Stomach (tissue), 4 donors: ENCODE measurements around the gene CTBP1.

ENCODE experiments used
- POLR2A ChIP-seq, 4 donors: fragments of 450-650 bp; IDR thresholded peaks; one replicate each; pipeline ENCODE4 v1.6.1; 2016; ENCODE audit warnings: antibody characterized with exemption in 4 of 4, control low read depth in 2 of 4, mild to moderate bottlenecking in 1 of 4, moderate library complexity in 1 of 4
- POLR2AphosphoS5 ChIP-seq, 3 donors: sonication (generic); formaldehyde crosslinking; IDR thresholded peaks; one replicate each; pipeline ENCODE4 v1.6.1; 2016; ENCODE audit warnings: antibody characterized with exemption in 3 of 3
- TF ChIP-seq, protein P1 (sequence below), 7 experiments: fragments of 450-650 bp in 4 of 7; fragments of 200-600 bp in 3 of 7; sonication (generic) in 3 of 7; IDR thresholded peaks; one replicate each; pipeline ENCODE4 v1.5.1; 2016 to 2019; ENCODE audit warnings: antibody characterized with exemption in 7 of 7, control low read depth in 2 of 7, mild to moderate bottlenecking in 1 of 7

- peak in 1 of 3 donors; percentile 12 for TF ChIP-seq POLR2AphosphoS5 (IDR thresholded peaks at IDR 0.05)
- TF ChIP-seq, protein P1, sequence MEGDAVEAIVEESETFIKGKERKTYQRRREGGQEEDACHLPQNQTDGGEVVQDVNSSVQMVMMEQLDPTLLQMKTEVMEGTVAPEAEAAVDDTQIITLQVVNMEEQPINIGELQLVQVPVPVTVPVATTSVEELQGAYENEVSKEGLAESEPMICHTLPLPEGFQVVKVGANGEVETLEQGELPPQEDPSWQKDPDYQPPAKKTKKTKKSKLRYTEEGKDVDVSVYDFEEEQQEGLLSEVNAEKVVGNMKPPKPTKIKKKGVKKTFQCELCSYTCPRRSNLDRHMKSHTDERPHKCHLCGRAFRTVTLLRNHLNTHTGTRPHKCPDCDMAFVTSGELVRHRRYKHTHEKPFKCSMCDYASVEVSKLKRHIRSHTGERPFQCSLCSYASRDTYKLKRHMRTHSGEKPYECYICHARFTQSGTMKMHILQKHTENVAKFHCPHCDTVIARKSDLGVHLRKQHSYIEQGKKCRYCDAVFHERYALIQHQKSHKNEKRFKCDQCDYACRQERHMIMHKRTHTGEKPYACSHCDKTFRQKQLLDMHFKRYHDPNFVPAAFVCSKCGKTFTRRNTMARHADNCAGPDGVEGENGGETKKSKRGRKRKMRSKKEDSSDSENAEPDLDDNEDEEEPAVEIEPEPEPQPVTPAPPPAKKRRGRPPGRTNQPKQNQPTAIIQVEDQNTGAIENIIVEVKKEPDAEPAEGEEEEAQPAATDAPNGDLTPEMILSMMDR (IDR thresholded peaks at IDR 0.05) = no peak
- no peak for TF ChIP-seq POLR2A (IDR thresholded peaks at IDR 0.05)
These were observed 75.8 kb downstream of the CTBP1 start for GRCh38 chr4:1172971-1173757.
